OCI-LY1 (cell line): ENCODE data around the gene SLC17A7.

Experiments
- H2AFZ ChIP-seq: fragments of 200-600 bp; sonication (generic), shearing (Covaris generic); 2 replicates; pipeline ENCODE4 v1.6.0; 2014; ENCODE audit warnings: antibody characterized with exemption, mild to moderate bottlenecking, low read length
- H3F3A ChIP-seq: fragments of 200-600 bp; sonication (generic), shearing (Covaris generic); 2 replicates; pipeline ENCODE4 v1.6.0; 2014; ENCODE audit warnings: mild to moderate bottlenecking, antibody characterized with exemption, low read length, moderate library complexity; ENCODE audit not compliant: insufficient read depth
- H3K27ac ChIP-seq: fragments of 200-600 bp; sonication (generic); 2 replicates; pipeline ENCODE4 v1.5.1; 2014; ENCODE audit warnings: low read length, mixed run types, mild to moderate bottlenecking, low read depth; ENCODE audit not compliant: poor library complexity, severe bottlenecking
- H3K27me3 ChIP-seq: fragments of 200-600 bp; sonication (generic); 2 replicates; pipeline ENCODE4 v1.6.0; 2014; ENCODE audit warnings: antibody characterized with exemption, mild to moderate bottlenecking, low read length, moderate library complexity; ENCODE audit not compliant: insufficient read depth
- H3K36me3 ChIP-seq: fragments of 200-600 bp; sonication (generic); 2 replicates; pipeline ENCODE4 v1.6.1; 2014; ENCODE audit warnings: mild to moderate bottlenecking, antibody characterized with exemption, low read length, moderate library complexity, mixed read lengths; ENCODE audit not compliant: insufficient read depth
- H3K4me1 ChIP-seq: fragments of 200-600 bp; sonication (generic); 2 replicates; pipeline ENCODE4 v1.5.1; 2014; ENCODE audit warnings: mild to moderate bottlenecking, low read length, moderate library complexity; ENCODE audit not compliant: insufficient read depth, severe bottlenecking
- H3K4me2 ChIP-seq: fragments of 200-600 bp; sonication (generic), shearing (Covaris generic); 2 replicates; pipeline ENCODE4 v1.6.1; 2014; ENCODE audit warnings: low read length
- H3K4me3 ChIP-seq: fragments of 200-600 bp; sonication (generic); 2 replicates; pipeline ENCODE4 v1.5.1; 2014; ENCODE audit warnings: low read length, low read depth, mild to moderate bottlenecking, mixed read lengths; ENCODE audit not compliant: poor library complexity, severe bottlenecking
- H3K79me2 ChIP-seq: fragments of 200-600 bp; shearing (Covaris generic); 2 replicates; pipeline ENCODE4 v1.6.1; 2016; ENCODE audit warnings: mixed run types, low read length, mixed read lengths; ENCODE audit not compliant: insufficient read depth
- H3K9ac ChIP-seq: fragments of 200-600 bp; sonication (generic), shearing (Covaris generic); 2 replicates; pipeline ENCODE4 v1.6.1; 2014; ENCODE audit warnings: mild to moderate bottlenecking, low read length, mixed read lengths
- H3K9me2 ChIP-seq: fragments of 200-600 bp; sonication (generic), shearing (Covaris generic); 2 replicates; pipeline ENCODE4 v1.6.1; 2014; ENCODE audit warnings: low read depth, mild to moderate bottlenecking, low read length, mixed read lengths
- H3K9me3 ChIP-seq: fragments of 200-600 bp; shearing (Covaris generic); 2 replicates; pipeline ENCODE4 v1.6.1; 2014; ENCODE audit warnings: low read length, mixed read lengths
- H4K20me1 ChIP-seq: fragments of 200-600 bp; sonication (generic), shearing (Covaris generic); 2 replicates; pipeline ENCODE4 v1.6.0; 2016; ENCODE audit warnings: mild to moderate bottlenecking, low read length; ENCODE audit not compliant: insufficient read depth
- EZH2 ChIP-seq: fragments of 200-600 bp; sonication (generic), shearing (Covaris generic); IDR thresholded peaks from 2 replicates; pipeline ENCODE4 v1.8.0; 2017; ENCODE audit warnings: borderline replicate concordance, mixed run types, mild to moderate bottlenecking, antibody characterized with exemption, low read length, moderate library complexity, mixed read lengths
- TF ChIP-seq, protein P1 (sequence below): fragments of 200-600 bp; sonication (generic), shearing (Covaris generic); IDR thresholded peaks from 2 replicates; pipeline ENCODE4 v1.5.1; 2017; ENCODE audit warnings: mild to moderate bottlenecking, antibody characterized with exemption, low read length, moderate library complexity, mixed read lengths

The SLC17A7 gene

DNA sequence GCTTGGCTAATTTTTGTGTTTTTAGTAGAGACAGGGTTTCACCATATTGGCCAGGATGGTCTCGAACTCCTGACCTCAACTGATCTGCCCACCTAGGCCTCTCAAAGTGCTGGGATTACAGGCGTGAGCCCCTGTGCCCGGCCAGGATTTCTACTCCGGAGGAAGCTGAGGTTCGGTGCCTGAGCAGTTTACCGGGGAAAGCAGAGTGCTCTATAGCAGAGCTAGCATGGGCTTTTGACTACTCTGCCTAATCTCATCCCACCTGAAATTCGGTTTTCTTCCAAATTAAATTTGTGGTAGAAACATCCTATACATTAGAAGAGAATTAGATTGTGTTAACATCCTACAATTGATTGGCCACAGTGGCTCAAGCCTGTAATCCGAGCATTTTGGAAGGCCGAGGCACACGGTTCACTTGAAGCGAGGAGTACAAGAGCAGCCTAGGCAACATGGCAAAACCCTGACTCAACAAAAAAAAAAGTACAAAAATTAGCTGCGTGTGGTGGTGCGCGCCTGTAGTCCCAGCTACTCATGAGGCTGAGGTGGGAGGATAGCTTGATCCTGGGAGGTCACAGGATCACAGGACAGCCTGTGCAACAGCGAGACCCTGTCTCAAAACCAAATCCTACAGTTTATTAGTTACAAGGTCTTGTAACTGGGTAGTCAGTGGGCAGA, 47.7 kb upstream of the SLC17A7 start:
- Histone ChIP-seq H3K36me3 (peaks cover 61% of the 10 kb centered on the region), H4K20me1 (no peaks in the 10 kb centered on the region), H3K4me3 (peak overlapping the region; percentile 84), H3K9ac (peak overlapping the region; percentile 96), H3K27ac (peak overlapping the region; percentile 84), H3K27me3 (no peaks in the 10 kb centered on the region), H3K79me2 (peaks cover 23% of the 10 kb centered on the region), H2AFZ (no peak overlapping the region), H3K9me3 (no peaks in the 10 kb centered on the region), H3K4me1 (peaks cover 29% of the 10 kb centered on the region), H3K9me2 (no peaks in the 10 kb centered on the region), H3K4me2 (peak overlapping the region; percentile 85), H3F3A (peaks cover 16% of the 10 kb centered on the region)
- TF ChIP-seq, protein P1, sequence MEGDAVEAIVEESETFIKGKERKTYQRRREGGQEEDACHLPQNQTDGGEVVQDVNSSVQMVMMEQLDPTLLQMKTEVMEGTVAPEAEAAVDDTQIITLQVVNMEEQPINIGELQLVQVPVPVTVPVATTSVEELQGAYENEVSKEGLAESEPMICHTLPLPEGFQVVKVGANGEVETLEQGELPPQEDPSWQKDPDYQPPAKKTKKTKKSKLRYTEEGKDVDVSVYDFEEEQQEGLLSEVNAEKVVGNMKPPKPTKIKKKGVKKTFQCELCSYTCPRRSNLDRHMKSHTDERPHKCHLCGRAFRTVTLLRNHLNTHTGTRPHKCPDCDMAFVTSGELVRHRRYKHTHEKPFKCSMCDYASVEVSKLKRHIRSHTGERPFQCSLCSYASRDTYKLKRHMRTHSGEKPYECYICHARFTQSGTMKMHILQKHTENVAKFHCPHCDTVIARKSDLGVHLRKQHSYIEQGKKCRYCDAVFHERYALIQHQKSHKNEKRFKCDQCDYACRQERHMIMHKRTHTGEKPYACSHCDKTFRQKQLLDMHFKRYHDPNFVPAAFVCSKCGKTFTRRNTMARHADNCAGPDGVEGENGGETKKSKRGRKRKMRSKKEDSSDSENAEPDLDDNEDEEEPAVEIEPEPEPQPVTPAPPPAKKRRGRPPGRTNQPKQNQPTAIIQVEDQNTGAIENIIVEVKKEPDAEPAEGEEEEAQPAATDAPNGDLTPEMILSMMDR, result no peak
- no peak for TF ChIP-seq EZH2

DNA sequence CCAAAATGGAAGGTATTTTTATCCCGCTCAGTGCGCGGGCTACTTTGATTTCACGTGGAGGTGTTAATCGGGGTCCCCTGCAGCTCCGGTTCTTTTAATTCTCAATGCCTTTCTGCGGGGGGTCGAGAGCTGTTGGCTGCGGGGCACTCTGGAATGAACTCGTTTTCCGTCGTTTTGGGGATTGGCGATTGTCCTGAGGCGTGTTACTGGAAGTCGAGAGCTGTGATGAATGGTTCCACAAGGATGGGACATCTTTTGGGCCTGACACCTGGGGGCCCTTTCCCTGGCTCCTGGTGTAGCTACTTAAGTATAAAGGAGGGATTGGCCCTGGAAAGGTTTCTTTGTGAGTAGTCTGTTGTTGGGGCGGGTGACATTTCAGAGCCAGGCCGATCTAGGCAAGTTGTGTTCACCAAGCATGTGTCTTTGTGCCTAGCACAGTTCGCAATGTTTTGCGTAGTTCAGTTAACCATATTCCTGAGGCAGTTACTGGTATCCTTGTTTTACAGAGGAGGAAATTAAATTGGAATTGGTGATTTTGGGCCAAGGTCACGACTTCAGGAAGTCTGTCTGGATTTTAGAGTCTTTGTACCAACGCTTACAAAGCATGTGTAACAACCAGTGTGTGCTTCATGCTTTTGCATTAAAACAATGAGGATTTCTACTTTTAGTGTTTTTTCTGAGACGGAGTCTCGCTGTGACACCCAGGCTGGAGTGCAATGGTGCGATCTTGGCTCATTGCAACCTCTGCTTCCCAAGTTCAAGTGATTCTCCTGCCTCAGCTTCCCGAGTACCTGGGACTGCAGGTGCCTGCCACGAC, 46.9 kb upstream of the SLC17A7 start:
- Histone ChIP-seq H3F3A (peaks cover 15% of the 10 kb centered on the region), H3K4me2 (peak overlapping the region; percentile 85), H3K9me3 (no peaks in the 10 kb centered on the region), H4K20me1 (no peaks in the 10 kb centered on the region), H3K27ac (peak overlapping the region; percentile 84), H3K9ac (peak overlapping the region; percentile 96), H3K36me3 (peaks cover 58% of the 10 kb centered on the region), H3K4me1 (peaks cover 29% of the 10 kb centered on the region), H3K79me2 (peaks cover 23% of the 10 kb centered on the region), H2AFZ (no peak overlapping the region), H3K9me2 (no peaks in the 10 kb centered on the region), H3K27me3 (no peaks in the 10 kb centered on the region), H3K4me3 (peak overlapping the region; percentile 84)
- TF ChIP-seq, protein P1, result no peak
- TF ChIP-seq EZH2, result no peak

DNA sequence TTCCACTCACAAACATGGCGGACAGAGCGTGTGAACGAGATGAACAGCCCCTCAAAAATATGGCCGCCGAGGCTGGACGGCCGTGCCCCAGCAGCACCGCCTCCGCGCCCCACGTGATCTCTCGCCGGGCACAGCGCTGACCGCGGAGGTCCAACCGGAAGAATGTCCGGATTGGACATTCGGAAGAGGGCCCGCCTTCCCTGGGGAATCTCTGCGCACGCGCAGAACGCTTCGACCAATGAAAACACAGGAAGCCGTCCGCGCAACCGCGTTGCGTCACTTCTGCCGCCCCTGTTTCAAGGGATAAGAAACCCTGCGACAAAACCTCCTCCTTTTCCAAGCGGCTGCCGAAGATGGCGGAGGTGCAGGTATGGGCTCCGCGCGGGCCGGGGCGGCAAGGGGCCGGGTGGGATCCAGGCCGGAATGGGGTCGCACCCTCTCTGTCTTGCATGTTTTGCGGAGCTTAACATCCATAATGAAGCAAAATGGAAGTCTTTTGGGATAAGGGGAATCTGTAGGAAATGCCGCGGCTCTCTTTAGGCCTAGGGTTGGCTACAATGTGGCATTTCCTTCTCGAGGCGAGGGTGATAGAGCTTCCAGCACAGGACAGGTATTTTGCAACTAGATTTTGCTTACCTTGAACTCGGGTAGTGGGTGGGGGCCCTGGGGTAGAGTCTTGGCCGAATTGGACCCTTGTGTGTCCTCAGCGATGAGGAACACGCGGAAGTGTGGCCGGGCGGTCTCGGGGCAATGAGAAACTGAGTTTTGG, 46.1 kb upstream of the SLC17A7 start, which contains the start of gene RPL13A:
Gene RPL13A (plus strand): TSS at position 332 of the 769 bp plus-strand sequence. CDS start 22 bp downstream, at position 354.
- Histone ChIP-seq H3K9ac (peak within 1 kb of the TSS; percentile 96), H2AFZ (no peak within 1 kb of the TSS), H4K20me1 (no peaks in the 10 kb centered on the region), H3K4me3 (peak within 1 kb of the TSS; percentile 84), H3K36me3 (peaks cover 50% of the 10 kb centered on the region), H3K27me3 (no peaks in the 10 kb centered on the region), H3K27ac (peak within 1 kb of the TSS; percentile 84), H3F3A (peaks cover 8% of the 10 kb centered on the region), H3K9me2 (no peaks in the 10 kb centered on the region), H3K4me1 (peaks cover 29% of the 10 kb centered on the region), H3K9me3 (no peaks in the 10 kb centered on the region), H3K79me2 (peaks cover 23% of the 10 kb centered on the region), H3K4me2 (peak within 1 kb of the TSS; percentile 85)
- TF ChIP-seq EZH2, result no peak
- TF ChIP-seq, protein P1, result no peak
